ENCODE data around the gene ZC2HC1C. TPM values are rescaled to one million over a fixed set of nuclear protein-coding genes. Genes with fewer than 3 reads are reported as not detected.
"Not testable (repeated sequence)": the region's sequence is repeated elsewhere in the genome, so short reads cannot be mapped to it uniquely, and the experiment has no call there.

Gene ZC2HC1C
- total RNA-seq, 1 donor = 2.2 TPM

DNA sequence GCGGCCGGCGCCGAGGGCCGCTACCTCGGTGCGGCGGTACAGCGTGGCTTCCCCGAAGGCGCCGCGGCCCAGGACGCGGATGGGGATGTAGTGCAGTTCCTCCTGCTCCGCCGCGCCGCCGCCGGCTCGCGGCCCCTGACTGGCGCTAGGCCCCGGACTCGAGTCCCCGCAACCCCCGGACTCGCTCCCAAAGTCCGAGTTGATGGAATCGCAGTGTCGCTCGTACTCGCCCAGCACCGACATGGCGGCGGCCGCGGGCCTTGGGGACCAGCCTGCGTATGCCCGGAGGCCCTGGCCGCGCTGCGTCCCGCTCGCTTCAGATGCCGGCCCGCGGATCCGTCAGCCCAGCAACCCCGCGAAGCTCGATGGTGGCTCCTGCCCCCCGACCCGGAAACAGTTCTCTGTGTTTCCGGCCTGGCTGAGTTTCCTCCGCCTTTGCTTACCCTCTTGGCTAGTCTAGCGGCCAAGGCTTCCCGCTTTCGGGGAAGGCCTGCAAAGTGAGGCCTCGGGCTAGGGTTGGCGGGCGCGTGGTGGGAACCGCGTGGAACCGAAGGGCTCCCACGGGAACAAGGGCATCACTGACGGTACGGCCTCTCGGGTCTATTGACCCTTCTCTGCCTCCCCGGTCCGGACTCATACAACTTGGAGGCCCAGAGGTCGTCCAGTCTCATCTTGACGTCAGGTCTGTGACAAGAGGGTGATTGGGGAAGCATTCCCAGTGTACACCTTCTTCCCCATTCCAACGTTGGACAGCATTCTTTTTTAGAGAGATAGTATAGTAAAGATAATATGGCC, 57.4 kb downstream of the ZC2HC1C start, which contains the start of gene NEK9:
Gene NEK9, minus strand, starts transcription at position 370 of the 795 bp plus-strand sequence. Its CDS starts 127 bp downstream, at position 243.
- H3K4me3 ChIP-seq (ENCODE audit: low read depth, low read length) = peak within 1 kb of the TSS; percentile 68
- TF ChIP-seq, protein P1, sequence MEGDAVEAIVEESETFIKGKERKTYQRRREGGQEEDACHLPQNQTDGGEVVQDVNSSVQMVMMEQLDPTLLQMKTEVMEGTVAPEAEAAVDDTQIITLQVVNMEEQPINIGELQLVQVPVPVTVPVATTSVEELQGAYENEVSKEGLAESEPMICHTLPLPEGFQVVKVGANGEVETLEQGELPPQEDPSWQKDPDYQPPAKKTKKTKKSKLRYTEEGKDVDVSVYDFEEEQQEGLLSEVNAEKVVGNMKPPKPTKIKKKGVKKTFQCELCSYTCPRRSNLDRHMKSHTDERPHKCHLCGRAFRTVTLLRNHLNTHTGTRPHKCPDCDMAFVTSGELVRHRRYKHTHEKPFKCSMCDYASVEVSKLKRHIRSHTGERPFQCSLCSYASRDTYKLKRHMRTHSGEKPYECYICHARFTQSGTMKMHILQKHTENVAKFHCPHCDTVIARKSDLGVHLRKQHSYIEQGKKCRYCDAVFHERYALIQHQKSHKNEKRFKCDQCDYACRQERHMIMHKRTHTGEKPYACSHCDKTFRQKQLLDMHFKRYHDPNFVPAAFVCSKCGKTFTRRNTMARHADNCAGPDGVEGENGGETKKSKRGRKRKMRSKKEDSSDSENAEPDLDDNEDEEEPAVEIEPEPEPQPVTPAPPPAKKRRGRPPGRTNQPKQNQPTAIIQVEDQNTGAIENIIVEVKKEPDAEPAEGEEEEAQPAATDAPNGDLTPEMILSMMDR (IDR thresholded peaks at IDR 0.05; ENCODE audit: insufficient read depth, low read depth, low read length) = no peak
- peak; percentile 76 for DNase-seq (ENCODE audit: low read depth)

DNA sequence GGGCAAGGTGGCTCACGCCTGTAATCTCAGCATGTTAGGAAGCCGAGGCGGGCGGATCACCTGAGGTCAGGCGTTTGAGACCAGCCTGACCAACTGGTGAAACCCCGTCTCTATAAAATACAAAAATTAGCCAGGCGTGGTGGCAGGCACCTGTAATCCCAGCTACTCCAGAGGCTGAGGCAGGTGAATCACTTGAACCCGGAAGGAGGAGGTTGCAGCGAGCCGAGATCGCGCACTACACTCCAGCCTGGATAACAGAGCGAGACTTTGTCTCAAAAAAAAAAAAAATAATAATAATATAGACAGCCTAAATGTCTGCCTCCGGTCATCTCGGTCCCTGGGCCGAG, 58.0 kb downstream of the ZC2HC1C start:
- DNase-seq (ENCODE audit: low read depth) = not testable (repeated sequence)

DNA sequence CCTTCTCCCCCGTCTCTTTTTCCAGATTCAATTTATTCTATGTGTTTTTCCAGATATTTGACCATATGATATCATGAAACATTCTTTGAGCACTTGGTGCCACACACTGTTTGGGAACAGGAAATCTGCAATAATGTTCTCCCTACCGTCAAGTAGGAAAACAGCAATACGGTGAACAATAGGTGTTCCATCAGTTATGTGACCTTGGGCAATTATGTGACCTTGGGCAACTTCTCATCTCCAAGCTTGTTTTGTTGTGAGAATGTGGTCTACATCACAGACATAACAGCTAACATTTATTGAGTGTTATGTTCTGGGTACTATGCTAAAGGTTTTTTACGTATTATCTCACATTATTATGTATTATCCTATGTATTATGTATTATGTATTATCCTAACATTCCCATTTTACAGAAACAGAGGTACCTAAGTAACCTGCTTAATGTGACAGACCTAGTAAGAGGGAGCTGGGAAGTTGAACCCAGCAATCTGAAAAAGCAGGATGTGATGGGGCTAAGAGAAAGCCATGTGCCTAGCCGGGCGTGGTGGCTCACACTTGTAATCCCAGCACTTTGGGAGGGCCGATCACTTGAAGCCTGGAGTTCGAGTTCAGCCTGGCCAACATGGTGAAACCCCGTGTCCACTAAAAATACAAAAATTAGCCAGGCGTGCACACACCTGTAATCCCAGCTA, 58.6 kb downstream of the ZC2HC1C start:
- TF ChIP-seq, protein P1 (IDR thresholded peaks at IDR 0.05; ENCODE audit: insufficient read depth, low read depth, low read length) = no peak
- H3K4me3 ChIP-seq (ENCODE audit: low read depth, low read length) = peak overlapping the region; percentile 68
- DNase-seq (ENCODE audit: low read depth) = no peak

More for the DNA sequence above, 58.0 kb downstream of the ZC2HC1C start:
- H3K4me3 ChIP-seq (ENCODE audit: low read depth, low read length) = peak overlapping the region; percentile 68

DNA sequence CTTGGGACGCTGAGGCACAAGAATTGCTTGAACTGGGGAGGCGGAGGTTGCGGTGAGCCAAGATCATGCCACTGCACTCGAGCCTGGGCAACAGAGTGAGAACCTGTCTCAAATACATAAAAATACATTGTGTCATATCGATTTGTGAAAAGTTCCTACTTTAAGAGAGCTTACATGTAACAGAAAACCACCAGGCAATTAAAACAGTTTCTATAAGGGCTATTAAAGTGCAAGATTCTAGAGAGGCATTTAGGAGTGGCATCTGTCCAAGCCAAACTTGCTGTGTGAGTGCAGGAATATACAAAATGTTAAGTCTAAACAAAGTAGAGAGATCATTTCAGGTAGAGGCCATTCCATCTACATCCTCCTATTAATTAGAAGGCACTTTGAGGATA, 59.2 kb downstream of the ZC2HC1C start:
- no peak for DNase-seq (ENCODE audit: low read depth)
- TF ChIP-seq, protein P1 (IDR thresholded peaks at IDR 0.05; ENCODE audit: insufficient read depth, low read depth, low read length) = no peak
- H3K4me3 ChIP-seq (ENCODE audit: low read depth, low read length) = no peak overlapping the region

Small RNA genes within 50 kb of the gene (small RNA-seq; reads per million reads assigned to genes)
- gene HIF1AP1 (not detected), gene RNU6-689P (not detected)

Other genes with a start within 250 kb of the ZC2HC1C start
- gene PROX2, start 193.5 kb upstream of the ZC2HC1C start, total RNA-seq = under 0.01 TPM in 1 of 2 replicates, not detected in the other
- 61.5 and 62.6 TPM in 2 replicates for gene DLST, start 187.7 kb upstream of the ZC2HC1C start, total RNA-seq
- gene RPS6KL1, start 146.4 kb upstream of the ZC2HC1C start, total RNA-seq = 1.6 and 2.2 TPM in 2 replicates
- 0.64 and 0.86 TPM in 2 replicates for gene PGF, start 114.0 kb upstream of the ZC2HC1C start, total RNA-seq
- gene EIF2B2, start 66.7 kb upstream of the ZC2HC1C start, total RNA-seq = 46.6 and 49.6 TPM in 2 replicates
- 21.6 and 25.9 TPM in 2 replicates for gene MLH3, start 18.2 kb upstream of the ZC2HC1C start, total RNA-seq
- 2.9 and 11.2 TPM in 2 replicates for gene ACYP1, start 5.6 kb upstream of the ZC2HC1C start, total RNA-seq
- 32.0 and 39.3 TPM in 2 replicates for gene NEK9, start 57.4 kb downstream of the ZC2HC1C start, total RNA-seq
- 215 and 279 TPM in 2 replicates for gene TMED10, start 107.0 kb downstream of the ZC2HC1C start, total RNA-seq
- gene FOS, start 209.2 kb downstream of the ZC2HC1C start, total RNA-seq = 108 and 122 TPM in 2 replicates

Measured in fibroblast of villous mesenchyme (primary cell).